ENCODE measurements around the gene UBQLN4.
A peak's percentile ranks its signal among the peaks of the same experiment; 100 is the strongest.

The UBQLN4 gene

GRCh38 chr1:156097499-156098178 is 44.0 kb upstream of the UBQLN4 start:
- H3K9ac ChIP-seq (ENCODE audit: low read length), result no peak overlapping the region
- H3K4me2 ChIP-seq (ENCODE audit: low read depth, low read length, poor library complexity, severe bottlenecking), result no peak overlapping the region

GRCh38 chr1:156096640-156097391 is 43.2 kb upstream of the UBQLN4 start:
- Histone ChIP-seq H3F3A (ENCODE audit: insufficient read depth) (no peaks in the 10 kb centered on the region), H3K9ac (ENCODE audit: low read length) (no peak overlapping the region), H3K27me3 (ENCODE audit: low read length) (no peaks in the 10 kb centered on the region), H3K27ac (ENCODE audit: low read depth, low read length) (no peak overlapping the region), H3K79me2 (ENCODE audit: insufficient read depth, low read length) (no peaks in the 10 kb centered on the region), H3K36me3 (ENCODE audit: low read length) (no peaks in the 10 kb centered on the region), H3K9me3 (ENCODE audit: insufficient read depth, low read length) (no peaks in the 10 kb centered on the region), H2AFZ (ENCODE audit: low read depth, low read length, severe bottlenecking) (no peak overlapping the region), H3K4me2 (ENCODE audit: low read depth, low read length, poor library complexity, severe bottlenecking) (no peak overlapping the region), H4K20me1 (ENCODE audit: low read depth, low read length) (no peaks in the 10 kb centered on the region), H3K9me2 (replicated peaks; ENCODE audit: insufficient read depth, low read length) (no peaks in the 10 kb centered on the region), H3K4me3 (ENCODE audit: insufficient read depth, low read length, poor library complexity, severe bottlenecking) (no peak overlapping the region)
- TF ChIP-seq EZH2phosphoT487 (conservative IDR thresholded peaks at IDR 0.05; ENCODE audit: low read length), result no peak
- peak; percentile 85 for TF ChIP-seq CTCF (IDR thresholded peaks at IDR 0.05; ENCODE audit: insufficient read depth, low read length, poor library complexity, severe bottlenecking)

More at GRCh38 chr1:156097499-156098178, 44.0 kb upstream of the UBQLN4 start:
- Histone ChIP-seq H3K36me3 (ENCODE audit: low read length) (no peaks in the 10 kb centered on the region), H4K20me1 (ENCODE audit: low read depth, low read length) (no peaks in the 10 kb centered on the region), H3F3A (ENCODE audit: insufficient read depth) (no peaks in the 10 kb centered on the region), H2AFZ (ENCODE audit: low read depth, low read length, severe bottlenecking) (no peak overlapping the region), H3K79me2 (ENCODE audit: insufficient read depth, low read length) (no peaks in the 10 kb centered on the region), H3K9me3 (ENCODE audit: insufficient read depth, low read length) (no peaks in the 10 kb centered on the region), H3K27ac (ENCODE audit: low read depth, low read length) (no peak overlapping the region), H3K27me3 (ENCODE audit: low read length) (no peaks in the 10 kb centered on the region), H3K9me2 (replicated peaks; ENCODE audit: insufficient read depth, low read length) (no peaks in the 10 kb centered on the region), H3K4me3 (ENCODE audit: insufficient read depth, low read length, poor library complexity, severe bottlenecking) (no peak overlapping the region)
- TF ChIP-seq EZH2phosphoT487 (conservative IDR thresholded peaks at IDR 0.05; ENCODE audit: low read length) (no peak), CTCF (IDR thresholded peaks at IDR 0.05; ENCODE audit: insufficient read depth, low read length, poor library complexity, severe bottlenecking) (no peak)

- Histone ChIP-seq H3K79me2 (ENCODE audit: insufficient read depth, low read length) (no peaks in the 10 kb centered on the region), H3K4me2 (ENCODE audit: low read depth, low read length, poor library complexity, severe bottlenecking) (no peak overlapping the region), H3K27ac (ENCODE audit: low read depth, low read length) (no peak overlapping the region), H4K20me1 (ENCODE audit: low read depth, low read length) (no peaks in the 10 kb centered on the region), H3K9me3 (ENCODE audit: insufficient read depth, low read length) (no peaks in the 10 kb centered on the region), H3K9ac (ENCODE audit: low read length) (no peak overlapping the region), H3F3A (ENCODE audit: insufficient read depth) (no peaks in the 10 kb centered on the region), H2AFZ (ENCODE audit: low read depth, low read length, severe bottlenecking) (no peak overlapping the region), H3K36me3 (ENCODE audit: low read length) (no peaks in the 10 kb centered on the region), H3K9me2 (replicated peaks; ENCODE audit: insufficient read depth, low read length) (no peaks in the 10 kb centered on the region), H3K27me3 (ENCODE audit: low read length) (no peaks in the 10 kb centered on the region), H3K4me3 (ENCODE audit: insufficient read depth, low read length, poor library complexity, severe bottlenecking) (no peak overlapping the region)
- TF ChIP-seq EZH2phosphoT487 (conservative IDR thresholded peaks at IDR 0.05; ENCODE audit: low read length) (no peak), CTCF (IDR thresholded peaks at IDR 0.05; ENCODE audit: insufficient read depth, low read length, poor library complexity, severe bottlenecking) (no peak)
Observed at GRCh38 chr1:156095906-156096508, 42.4 kb upstream of the UBQLN4 start.
